HEK293T (cell line): Measurements from ENCODE around the gene LAMA1.

Experiments used
- CTCF ChIA-PET: fragments of 350-600 bp; formaldehyde crosslinking; extraction: SDS; loops from one replicate; lab custom pipeline; 2021; ENCODE audit warnings: antibody characterized with exemption, inconsistent platforms; lab: Yijun Ruan, JAX
- POLR2A ChIA-PET: fragments of 350-600 bp; formaldehyde crosslinking; extraction: SDS; loops from one replicate; lab custom pipeline; 2020; ENCODE audit warnings: antibody characterized with exemption, inconsistent platforms; lab: Yijun Ruan, JAX
- DNase-seq: peaks from one replicate; pipeline ENCODE4 v3.0.0; 2012; ENCODE audit warnings: mixed read lengths; ENCODE audit errors: extremely low spot score
- ARNT ChIP-seq: fragments of 450-650 bp; IDR thresholded peaks from 2 replicates; pipeline ENCODE4 v1.6.1; 2017; ENCODE audit warnings: mild to moderate bottlenecking
- BHLHE40 ChIP-seq: fragments of 450-650 bp; IDR thresholded peaks from 2 replicates; pipeline ENCODE4 v1.6.1; 2016; ENCODE audit warnings: mild to moderate bottlenecking, moderate library complexity, borderline replicate concordance
- CTBP1 ChIP-seq: fragments of 450-650 bp; IDR thresholded peaks from 2 replicates; pipeline ENCODE4 v1.6.1; 2016; ENCODE audit warnings: borderline replicate concordance
- ELF4 ChIP-seq: fragments of 450-650 bp; IDR thresholded peaks from 2 replicates; pipeline ENCODE4 v1.6.1; 2017; ENCODE audit warnings: antibody characterized with exemption
- FOXA1 ChIP-seq: fragments of 450-650 bp; IDR thresholded peaks from 2 replicates; pipeline ENCODE4 v1.6.1; 2016; ENCODE audit warnings: mild to moderate bottlenecking
- FOXK2 ChIP-seq: fragments of 450-650 bp; IDR thresholded peaks from 2 replicates; pipeline ENCODE4 v1.6.1; 2016; ENCODE audit warnings: mild to moderate bottlenecking
- FOXM1 ChIP-seq: fragments of 450-650 bp; IDR thresholded peaks from 2 replicates; pipeline ENCODE4 v1.6.1; 2017; ENCODE audit warnings: mild to moderate bottlenecking, borderline replicate concordance
- HDGF ChIP-seq: fragments of 450-650 bp; IDR thresholded peaks from 2 replicates; pipeline ENCODE4 v1.6.1; 2017; ENCODE audit warnings: antibody characterized with exemption, borderline replicate concordance
- L3MBTL2 ChIP-seq: fragments of 450-650 bp; conservative IDR thresholded peaks from 2 replicates; pipeline ENCODE4 v1.6.1; 2016; ENCODE audit warnings: mild to moderate bottlenecking
- LEF1 ChIP-seq: fragments of 450-650 bp; IDR thresholded peaks from 2 replicates; pipeline ENCODE4 v1.6.1; 2017; ENCODE audit warnings: mild to moderate bottlenecking, borderline replicate concordance
- NFRKB ChIP-seq: fragments of 450-650 bp; IDR thresholded peaks from 2 replicates; pipeline ENCODE4 v1.6.1; 2016; ENCODE audit warnings: mild to moderate bottlenecking, moderate library complexity
- PKNOX1 ChIP-seq: fragments of 450-650 bp; IDR thresholded peaks from 2 replicates; pipeline ENCODE4 v1.6.1; 2016
- SP1 ChIP-seq: fragments of 450-650 bp; IDR thresholded peaks from 2 replicates; pipeline ENCODE4 v1.6.1; 2017
- SUZ12 ChIP-seq: fragments of 450-650 bp; IDR thresholded peaks from 2 replicates; pipeline ENCODE4 v1.6.1; 2016; ENCODE audit warnings: mild to moderate bottlenecking
- TARDBP ChIP-seq: fragments of 450-650 bp; IDR thresholded peaks from 2 replicates; pipeline ENCODE4 v1.6.1; 2016
- ZNF384 ChIP-seq: fragments of 450-650 bp; IDR thresholded peaks from 2 replicates; pipeline ENCODE4 v1.6.1; 2016

Gene LAMA1

GRCh38 chr18:6975084-6975483 lies 142.5 kb downstream of the LAMA1 start:
- CTCF ChIA-PET = no interaction called here
- DNase-seq = no peak
- POLR2A ChIA-PET = no interaction called here
- TF ChIP-seq FOXK2 (no peak), HDGF (no peak), BHLHE40 (no peak), TARDBP (no peak), SUZ12 (no peak), SP1 (no peak), FOXA1 (no peak), CTBP1 (no peak)

- TF ChIP-seq ELF4 (no peak), FOXA1 (no peak), ARNT (no peak), FOXK2 (no peak), HDGF (no peak), L3MBTL2 (no peak), NFRKB (no peak), LEF1 (no peak), TARDBP (no peak), CTBP1 (no peak), FOXM1 (no peak), BHLHE40 (no peak), ZNF384 (no peak), SP1 (no peak), PKNOX1 (no peak), SUZ12 (no peak)
- POLR2A ChIA-PET = no interaction called here
These were observed 145.6 kb downstream of the LAMA1 start for GRCh38 chr18:6971823-6972478.

GRCh38 chr18:6963452-6964097 lies 154.0 kb downstream of the LAMA1 start:
- TF ChIP-seq PKNOX1 (no peak), LEF1 (no peak), ELF4 (no peak), ZNF384 (no peak), BHLHE40 (no peak), SP1 (no peak), HDGF (no peak), FOXA1 (no peak), CTBP1 (no peak), FOXM1 (no peak), ARNT (no peak), SUZ12 (no peak), L3MBTL2 (no peak), FOXK2 (no peak), NFRKB (no peak), TARDBP (no peak)
- DNase-seq = no peak
- ChIA-PET CTCF (interaction anchor here (0.7 kb wide), 1 partner anchor 43 kb away, joined by 3 read pairs; no protein-coding TSS in a partner anchor), POLR2A (no interaction called here)

More at GRCh38 chr18:6971823-6972478, 145.6 kb downstream of the LAMA1 start:
- CTCF ChIA-PET = no interaction called here
- no peak for DNase-seq

- ChIA-PET CTCF (interaction anchor here (0.7 kb wide), 1 partner anchor 43 kb away, joined by 3 read pairs; no protein-coding TSS in a partner anchor), POLR2A (no interaction called here)
- TF ChIP-seq L3MBTL2 = no peak
- TF ChIP-seq ARNT = no peak
- no peak for DNase-seq
These were observed 154.8 kb downstream of the LAMA1 start for GRCh38 chr18:6962571-6963451.

- CTCF ChIA-PET = no interaction called here
- TF ChIP-seq BHLHE40 (no peak), TARDBP (no peak)
- POLR2A ChIA-PET = no interaction called here
- DNase-seq = no peak
These were observed 156.3 kb downstream of the LAMA1 start for GRCh38 chr18:6961331-6961730.

- TF ChIP-seq TARDBP = no peak
- TF ChIP-seq FOXA1 = no peak
- TF ChIP-seq FOXK2 = no peak
- no peak for TF ChIP-seq ELF4
- TF ChIP-seq ZNF384 = no peak
- no peak for TF ChIP-seq LEF1
- no peak for TF ChIP-seq ARNT
- no peak for TF ChIP-seq HDGF
- TF ChIP-seq SP1 = no peak
- no peak for TF ChIP-seq PKNOX1
- TF ChIP-seq NFRKB = no peak
- POLR2A ChIA-PET = no interaction called here
- DNase-seq = no peak
- CTCF ChIA-PET = no interaction called here
These were observed 156.9 kb downstream of the LAMA1 start for GRCh38 chr18:6960656-6961055.
